Endothelial cell of umbilical vein (primary cell): ENCODE data around the gene RBM17. TPM values are rescaled to one million over a fixed set of nuclear protein-coding genes. Genes with fewer than 3 reads are reported as not detected.

ENCODE experiments used
- BruUV-seq: library from RNA; stranded (reverse); fragments of 400-500 nt; replicated peaks from 2 replicates; lab custom pipeline; 2021; lab: Mats Ljungman, UMichigan
- CTCF ChIA-PET: fragments of 300-600, 350-600 bp; sonication (Branson Sonifier 250); formaldehyde crosslinking; loops from one replicate; lab custom pipeline; 2021; ENCODE audit warnings: antibody characterized with exemption, inconsistent platforms; lab: Charles Lee
- POLR2A ChIA-PET: fragments of 300-600, 350-600 bp; sonication (Branson Sonifier 250); formaldehyde crosslinking; loops from one replicate; lab custom pipeline; 2021; ENCODE audit warnings: antibody characterized with exemption, inconsistent platforms; lab: Charles Lee
- DNase-seq: peaks from one replicate; pipeline ENCODE4 v3.0.0-alpha.2; 2011; ENCODE audit warnings: low read depth, low spot score
- FAIRE-seq: peaks from 2 replicates; lab custom pipeline; 2011; peaks lifted over from hg19 to GRCh38; lab: Jason Lieb, UNC
- H2AFZ ChIP-seq: 2 replicates; pipeline ENCODE4 v1.6.0; 2012; ENCODE audit warnings: low read depth, low read length, control low read depth, inconsistent platforms
- H3K27ac ChIP-seq: 2 replicates; pipeline ENCODE4 v1.5.1; 2011; ENCODE audit warnings: low read depth, mild to moderate bottlenecking, control low read depth, low read length, moderate library complexity; ENCODE audit not compliant: insufficient read depth
- H3K27me3 ChIP-seq, 2 experiments: 2 replicates each; pipeline versions ENCODE4 v1.6.0 to v1.6.1; 2011; ENCODE audit warnings: low read length in 2 of 2, mixed read lengths in 1 of 2; ENCODE audit not compliant: control insufficient read depth in 2 of 2, insufficient read depth in 2 of 2
- H3K36me3 ChIP-seq, 2 experiments: 2 replicates in 1 of 2; 3 replicates in 1 of 2; pipeline ENCODE4 v1.5.1; 2011; ENCODE audit warnings: low read length in 2 of 2, mild to moderate bottlenecking in 1 of 2, moderate library complexity in 1 of 2; ENCODE audit not compliant: control insufficient read depth in 2 of 2, insufficient read depth in 2 of 2; ENCODE audit errors: extremely low read depth in 1 of 2
- H3K4me1 ChIP-seq: 3 replicates; pipeline ENCODE4 v1.5.1; 2011; ENCODE audit warnings: mild to moderate bottlenecking, low read length; ENCODE audit not compliant: control insufficient read depth, insufficient read depth; ENCODE audit errors: extremely low read depth
- H3K4me2 ChIP-seq: 2 replicates; pipeline ENCODE4 v1.6.1; 2011; ENCODE audit warnings: low read length, control low read depth, mixed read lengths; ENCODE audit not compliant: insufficient read depth
- H3K4me3 ChIP-seq, 3 experiments: fragments of 200-600 bp in 1 of 3; sonication (generic), shearing (Covaris generic) in 1 of 3; replicated peaks in 1 of 3; 2 replicates each; pipeline ENCODE4 v1.5.1; 2011 to 2016; ENCODE audit warnings: control low read depth in 3 of 3, low read length in 3 of 3, mild to moderate bottlenecking in 2 of 3, inconsistent platforms in 1 of 3, low read depth in 1 of 3, moderate library complexity in 1 of 3; ENCODE audit not compliant: insufficient read depth in 1 of 3
- H3K79me2 ChIP-seq: 2 replicates; pipeline ENCODE4 v1.6.0; 2012; ENCODE audit warnings: low read length, inconsistent platforms; ENCODE audit not compliant: control insufficient read depth, insufficient read depth
- H3K9ac ChIP-seq: replicated peaks from 2 replicates; pipeline ENCODE3; 2011; ENCODE audit warnings: low read length, control low read depth; ENCODE audit not compliant: insufficient read depth; ENCODE audit errors: extremely low read depth
- H3K9me1 ChIP-seq: replicated peaks from 3 replicates; pipeline ENCODE4 v1.6.0; 2011; ENCODE audit warnings: mild to moderate bottlenecking, low read length; ENCODE audit not compliant: control insufficient read depth, insufficient read depth; ENCODE audit errors: extremely low read depth
- H3K9me3 ChIP-seq: replicated peaks from 2 replicates; pipeline ENCODE4 v1.5.1; 2012; ENCODE audit warnings: low read length, inconsistent platforms; ENCODE audit not compliant: control insufficient read depth, insufficient read depth
- H4K20me1 ChIP-seq: replicated peaks from 2 replicates; pipeline ENCODE3; 2011; ENCODE audit warnings: mild to moderate bottlenecking, low read length; ENCODE audit not compliant: control insufficient read depth, insufficient read depth; ENCODE audit errors: extremely low read depth
- EZH2 ChIP-seq: IDR thresholded peaks from 2 replicates; pipeline ENCODE4 v1.6.1; 2012; ENCODE audit warnings: borderline replicate concordance, low read depth, mild to moderate bottlenecking, moderate library complexity, low read length, inconsistent platforms; ENCODE audit not compliant: severe bottlenecking
- FOS ChIP-seq: IDR thresholded peaks from 2 replicates; pipeline ENCODE4 v1.6.1; 2011; ENCODE audit warnings: mild to moderate bottlenecking, low read length, moderate library complexity, borderline replicate concordance; ENCODE audit not compliant: insufficient read depth
- GATA2 ChIP-seq: IDR thresholded peaks from 2 replicates; pipeline ENCODE4 v1.7.0; 2011; ENCODE audit warnings: low read depth, mild to moderate bottlenecking, moderate library complexity, mixed read lengths, low read length; ENCODE audit not compliant: insufficient read length, insufficient read depth
- JUN ChIP-seq: IDR thresholded peaks from 2 replicates; pipeline ENCODE4 v1.6.1; 2011; ENCODE audit warnings: borderline replicate concordance, low read depth; ENCODE audit not compliant: insufficient read length, insufficient read depth
- POLR2A ChIP-seq: IDR thresholded peaks from 2 replicates; pipeline ENCODE4 v1.6.1; 2012; ENCODE audit warnings: low read depth, mild to moderate bottlenecking, control low read depth, low read length
- POLR2AphosphoS5 ChIP-seq: IDR thresholded peaks from 2 replicates; pipeline ENCODE4 v1.6.1; 2012; ENCODE audit warnings: low read depth, mild to moderate bottlenecking, control low read depth, low read length, moderate library complexity; ENCODE audit not compliant: insufficient read depth
- dilution Hi-C: fragments of 300-500 bp; cut with MboI; formaldehyde crosslinking; loops from one replicate; pipeline ENCODE4 v1.15.0; 2019; ENCODE audit warnings: low sequenced_read_pairs; ENCODE audit not compliant: extremely low pct_ligation_motif_present
- intact Hi-C: fragments of 100-400 bp; cut with micrococcal nuclease; formaldehyde crosslinking; loops from one replicate; pipeline ENCODE4 v1.10.0; 2022
- polyA plus RNA-seq, 4 experiments: library from polyadenylated mRNA; depleted of rRNA in 3 of 4; stranded (reverse) in 3 of 4; unstranded in 1 of 4; fragments of >200 nt; gene quantifications; 2 replicates each; pipeline versions ENCODE4 v1.2.1 to v1.2.3, GENCODE V29; 2011 to 2012; ENCODE audit warnings: missing spikeins in 1 of 4
- total RNA-seq: library from RNA; stranded (reverse); gene quantifications from 2 replicates; pipeline ENCODE4 v1.2.3, GENCODE V29; 2021
- TF ChIP-seq, protein P1 (sequence below), 2 donors: IDR thresholded peaks; 1 replicate in 1 of 2; 2 replicates in 1 of 2; pipeline ENCODE4 v1.5.1; 2011; ENCODE audit warnings: low read length in 2 of 2, mild to moderate bottlenecking in 2 of 2, moderate library complexity in 2 of 2, control low read depth in 1 of 2, inconsistent platforms in 1 of 2, low read depth in 1 of 2; ENCODE audit not compliant: insufficient read depth in 1 of 2; ENCODE audit errors: extremely low read depth in 1 of 2

The RBM17 gene
- total and polyA plus RNA-seq, 2 donors (not counting 3 experiments of a cell fraction or from before 2014, with no cell fraction given): 23.1 to 148 TPM

DNA sequence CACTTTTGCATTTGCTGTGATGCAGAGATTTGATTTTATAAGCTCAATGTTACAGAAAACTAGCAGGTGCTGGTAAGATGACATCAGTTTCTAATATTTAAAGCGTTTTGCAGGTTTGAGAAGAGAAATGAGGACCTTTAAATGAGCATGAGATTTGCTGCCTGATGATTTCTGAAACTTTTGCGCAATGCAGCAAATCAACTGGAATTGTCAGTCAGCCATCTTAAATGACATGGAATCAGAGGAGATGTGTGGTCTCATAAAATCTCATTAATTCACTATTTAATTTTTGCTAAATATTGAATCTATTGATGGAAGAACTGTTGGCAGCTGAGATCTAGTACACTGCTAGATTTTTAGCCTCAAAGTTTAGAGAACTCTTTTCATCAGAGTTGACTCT lies 3.9 kb downstream of the RBM17 start:
- FAIRE-seq: no peak
- dilution Hi-C loops: loop anchor here (25.0 kb wide), 1 partner anchor 130 kb away; no protein-coding TSS in a partner anchor
- peaks cover 3% of the 10 kb centered on the region for H4K20me1 ChIP-seq

More for the DNA sequence above, 3.9 kb downstream of the RBM17 start:
- H3K27me3 ChIP-seq: no peaks in the 10 kb centered on the region
- intact Hi-C loops: loop anchor here (1.0 kb wide), 1 partner anchor 52 kb away; no protein-coding TSS in a partner anchor
- no peak overlapping the region for H3K27ac ChIP-seq
- BruUV-seq: no TSS peak
- H3K4me1 ChIP-seq: peaks cover 28% of the 10 kb centered on the region
- TF ChIP-seq JUN (no peak), POLR2A (no peak), GATA2 (no peak), POLR2AphosphoS5 (no peak), FOS (no peak), EZH2 (no peak)
- TF ChIP-seq, protein P1, sequence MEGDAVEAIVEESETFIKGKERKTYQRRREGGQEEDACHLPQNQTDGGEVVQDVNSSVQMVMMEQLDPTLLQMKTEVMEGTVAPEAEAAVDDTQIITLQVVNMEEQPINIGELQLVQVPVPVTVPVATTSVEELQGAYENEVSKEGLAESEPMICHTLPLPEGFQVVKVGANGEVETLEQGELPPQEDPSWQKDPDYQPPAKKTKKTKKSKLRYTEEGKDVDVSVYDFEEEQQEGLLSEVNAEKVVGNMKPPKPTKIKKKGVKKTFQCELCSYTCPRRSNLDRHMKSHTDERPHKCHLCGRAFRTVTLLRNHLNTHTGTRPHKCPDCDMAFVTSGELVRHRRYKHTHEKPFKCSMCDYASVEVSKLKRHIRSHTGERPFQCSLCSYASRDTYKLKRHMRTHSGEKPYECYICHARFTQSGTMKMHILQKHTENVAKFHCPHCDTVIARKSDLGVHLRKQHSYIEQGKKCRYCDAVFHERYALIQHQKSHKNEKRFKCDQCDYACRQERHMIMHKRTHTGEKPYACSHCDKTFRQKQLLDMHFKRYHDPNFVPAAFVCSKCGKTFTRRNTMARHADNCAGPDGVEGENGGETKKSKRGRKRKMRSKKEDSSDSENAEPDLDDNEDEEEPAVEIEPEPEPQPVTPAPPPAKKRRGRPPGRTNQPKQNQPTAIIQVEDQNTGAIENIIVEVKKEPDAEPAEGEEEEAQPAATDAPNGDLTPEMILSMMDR (IDR thresholded peaks at IDR 0.05; ENCODE audit: extremely low read depth in 1 of 2, insufficient read depth in 1 of 2, low read depth in 1 of 2, low read length in 2 of 2): no peak
- H3K4me3 ChIP-seq: no peak overlapping the region
- DNase-seq: peak; percentile 4
- H3K79me2 ChIP-seq: peaks cover 86% of the 10 kb centered on the region
- no peaks in the 10 kb centered on the region for H3K9me1 ChIP-seq
- ChIA-PET POLR2A (no interaction called here), CTCF (interaction anchor here (1.2 to 4.1 kb wide), 2 partner anchors 309 to 314 kb away, joined by 5 to 12 read pairs; no protein-coding TSS in a partner anchor)
- H3K4me2 ChIP-seq: no peak overlapping the region
- H3K9ac ChIP-seq: no peak overlapping the region
- H2AFZ ChIP-seq: no peak overlapping the region
- H3K36me3 ChIP-seq: peaks cover 0 to 2% of the 10 kb centered on the region in 2 experiments
- H3K9me3 ChIP-seq: no peaks in the 10 kb centered on the region
